KOPT-K1 (cell line): ENCODE results near the gene DGLUCY.
"Not testable (repeated sequence)": the region's sequence is repeated elsewhere in the genome, so short reads cannot be mapped to it uniquely, and the experiment has no call there.

Experiments used
- H3K27ac ChIP-seq: fragments of 200-600 bp; sonication (generic); 2 replicates; pipeline ENCODE4 v1.5.1; 2016; ENCODE audit warnings: antibody characterized with exemption, mild to moderate bottlenecking, low read depth, low read length; ENCODE audit not compliant: poor library complexity, severe bottlenecking
- H3K36me3 ChIP-seq: fragments of 200-600 bp; sonication (generic); 2 replicates; pipeline ENCODE4 v1.5.1; 2017; ENCODE audit warnings: antibody characterized with exemption, mild to moderate bottlenecking, low read length, moderate library complexity; ENCODE audit not compliant: insufficient read depth
- H3K9me3 ChIP-seq: fragments of 200-600 bp; sonication (generic); 2 replicates; pipeline ENCODE4 v1.5.1; 2017; ENCODE audit warnings: antibody characterized with exemption, low read length, mild to moderate bottlenecking; ENCODE audit not compliant: insufficient read depth, poor library complexity, severe bottlenecking

The DGLUCY gene

DNA sequence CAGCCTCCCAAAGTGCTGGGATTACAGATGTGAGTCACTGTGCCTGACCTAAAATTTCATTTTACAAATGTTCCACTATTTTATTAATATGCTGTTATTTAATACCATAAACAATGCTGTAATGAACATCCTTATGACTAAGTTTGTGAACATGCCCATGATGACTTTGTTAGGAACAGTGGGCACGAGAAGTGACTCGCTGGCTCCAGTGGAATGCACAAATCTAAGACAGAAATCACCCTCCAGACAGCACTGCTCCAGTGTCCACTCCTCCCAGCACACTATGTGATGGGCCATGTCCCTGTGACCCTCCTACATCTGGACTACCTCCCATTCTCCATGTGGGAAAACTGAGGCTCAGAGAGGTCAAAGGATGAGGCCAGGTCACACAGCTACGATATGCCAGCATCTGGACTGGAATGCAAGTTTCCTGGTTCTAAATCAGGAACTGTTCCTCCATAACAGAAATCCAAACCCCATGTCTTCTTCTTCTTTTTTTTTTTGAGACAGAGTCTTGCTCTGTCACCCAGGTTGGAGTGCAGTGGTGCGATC, 72.7 kb downstream of the DGLUCY start:
- Histone ChIP-seq H3K9me3 (no peaks in the 10 kb centered on the region), H3K27ac (no peak overlapping the region), H3K36me3 (peaks cover 96% of the 10 kb centered on the region)

DNA sequence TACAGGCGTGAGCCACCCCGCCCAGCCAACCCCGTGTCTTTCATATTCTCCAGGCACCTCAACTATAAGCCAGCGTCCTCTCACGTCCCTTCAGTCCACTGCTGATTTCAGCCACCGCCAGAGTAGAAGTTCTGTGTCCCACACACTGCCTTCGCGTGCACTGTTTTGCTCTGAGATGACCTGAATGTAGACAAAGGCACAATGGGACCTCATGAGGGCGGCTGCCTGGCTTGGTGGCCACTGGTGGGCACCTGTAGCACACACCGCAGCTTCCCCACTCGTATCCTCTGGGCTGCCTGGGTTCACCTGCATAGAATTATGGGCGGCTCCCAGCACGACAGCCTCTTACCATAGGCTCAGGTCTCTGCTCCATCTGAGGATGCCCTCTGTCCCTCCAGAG, 73.4 kb downstream of the DGLUCY start:
- Histone ChIP-seq H3K9me3 (no peaks in the 10 kb centered on the region), H3K27ac (no peak overlapping the region), H3K36me3 (peaks cover 96% of the 10 kb centered on the region)

GRCh38 chr14:91190853-91191252, 77.0 kb downstream of the DGLUCY start:
- H3K9me3 ChIP-seq: no peaks in the 10 kb centered on the region
- H3K36me3 ChIP-seq: peaks cover 91% of the 10 kb centered on the region
- no peak overlapping the region for H3K27ac ChIP-seq

DNA sequence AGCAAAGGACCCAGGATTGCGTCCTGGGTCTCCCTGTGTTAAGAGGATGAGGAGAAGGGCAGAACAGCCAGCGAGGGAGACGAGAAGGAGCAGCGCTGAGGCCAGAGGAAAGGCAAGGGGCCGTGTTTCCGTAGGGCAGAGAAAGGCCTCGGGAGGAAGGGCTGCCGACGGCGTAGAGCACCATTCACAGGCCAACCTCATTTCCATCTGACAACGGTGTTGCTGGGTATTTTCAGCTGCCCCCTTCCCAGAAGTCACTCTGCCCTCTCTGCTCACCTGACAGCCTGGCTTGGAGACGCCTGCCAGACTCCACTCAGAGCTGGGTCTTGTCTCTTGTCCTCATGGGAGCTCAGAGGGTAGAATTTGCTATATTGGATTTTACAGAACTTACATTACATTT, 79.2 kb downstream of the DGLUCY start:
- Histone ChIP-seq H3K27ac (no peak overlapping the region), H3K36me3 (peaks cover 90% of the 10 kb centered on the region), H3K9me3 (no peaks in the 10 kb centered on the region)

DNA sequence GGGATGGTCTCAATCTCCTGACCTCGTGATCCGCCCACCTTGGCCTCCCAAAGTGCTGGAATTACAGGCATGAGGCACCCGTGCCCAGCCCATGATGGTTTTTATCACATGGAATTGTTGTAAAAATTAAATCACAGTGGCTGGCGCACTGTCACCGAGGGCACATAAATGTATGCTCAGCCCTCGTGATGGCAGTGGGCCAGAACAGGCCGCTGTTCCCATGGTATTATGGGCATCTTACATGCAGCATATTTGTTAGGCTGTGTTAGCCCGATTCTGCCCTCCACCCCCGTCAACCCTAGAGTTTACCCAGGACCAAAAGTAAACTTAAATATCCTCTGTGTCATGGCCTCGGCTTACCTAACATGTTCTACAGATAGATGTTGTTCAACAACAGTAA, 82.0 kb downstream of the DGLUCY start:
- peaks cover 90% of the 10 kb centered on the region for H3K36me3 ChIP-seq
- no peak overlapping the region for H3K27ac ChIP-seq
- peaks cover 10% of the 10 kb centered on the region for H3K9me3 ChIP-seq

DNA sequence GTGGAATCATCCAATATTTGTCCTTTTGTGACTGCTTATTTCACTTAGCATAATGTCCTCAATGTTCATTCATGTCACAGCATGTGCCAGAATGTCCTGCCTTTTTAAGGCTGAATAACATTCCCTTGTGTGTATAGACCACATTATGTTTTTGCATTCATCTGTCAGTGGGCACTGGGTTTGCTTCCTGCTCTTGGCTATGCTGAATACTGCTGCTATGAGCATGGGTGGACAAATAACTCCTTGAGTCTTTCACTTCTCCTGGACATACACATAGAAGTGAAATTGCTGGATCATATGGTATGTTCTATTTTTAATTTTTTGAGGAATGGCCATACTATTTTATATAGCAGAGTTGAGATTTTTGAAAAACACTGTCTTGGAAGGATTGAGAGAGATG, 83.8 kb downstream of the DGLUCY start:
- Histone ChIP-seq H3K36me3 (peaks cover 82% of the 10 kb centered on the region), H3K9me3 (peaks cover 12% of the 10 kb centered on the region)

GRCh38 chr14:91200802-91201201, 86.9 kb downstream of the DGLUCY start:
- peaks cover 91% of the 10 kb centered on the region for H3K36me3 ChIP-seq
- not testable (repeated sequence) for H3K27ac ChIP-seq

More for the DNA sequence above, 83.8 kb downstream of the DGLUCY start:
- no peak overlapping the region for H3K27ac ChIP-seq

DNA sequence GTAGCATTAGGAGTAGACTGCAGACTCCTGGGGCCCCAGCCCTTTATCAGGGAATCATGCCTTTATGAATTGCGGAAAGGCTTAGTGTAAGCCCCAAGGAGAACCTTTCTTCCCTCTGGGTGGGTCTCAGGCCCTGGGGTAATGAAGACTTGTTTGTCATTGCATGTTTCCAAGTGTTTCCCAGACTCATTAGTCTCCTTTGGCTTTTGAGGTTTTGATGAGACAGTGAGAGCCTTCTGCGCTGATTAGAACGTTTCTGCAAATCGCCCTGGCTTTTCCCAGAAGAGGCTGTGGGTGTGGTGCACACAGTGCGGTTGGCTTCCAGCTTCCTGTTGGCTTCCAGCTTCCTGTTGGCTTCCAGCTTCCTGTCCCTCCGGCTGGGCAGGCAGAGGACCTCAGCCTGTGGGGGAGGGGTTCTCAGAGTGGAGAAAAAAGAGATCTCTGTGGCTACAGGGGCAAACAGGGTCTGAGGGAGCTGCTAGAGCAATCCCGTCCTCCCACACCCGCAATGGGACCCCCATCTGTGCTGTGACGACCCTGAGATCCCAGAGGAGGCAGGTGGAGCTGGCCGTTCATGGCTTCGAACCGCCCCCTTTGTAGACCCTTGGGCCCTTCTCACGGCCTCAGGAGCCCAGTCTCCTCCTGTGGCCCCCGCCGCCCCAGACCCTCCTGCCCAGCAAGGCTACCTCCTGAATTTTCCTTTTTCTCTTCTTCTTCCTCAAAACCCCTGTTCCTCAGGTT, 88.5 kb downstream of the DGLUCY start:
- Histone ChIP-seq H3K27ac (peak overlapping the region; percentile 32), H3K9me3 (peaks cover 12% of the 10 kb centered on the region), H3K36me3 (peaks cover 93% of the 10 kb centered on the region)

More at GRCh38 chr14:91200802-91201201, 86.9 kb downstream of the DGLUCY start:
- peaks cover 12% of the 10 kb centered on the region for H3K9me3 ChIP-seq

GRCh38 chr14:91204657-91205056, 90.8 kb downstream of the DGLUCY start:
- H3K27ac ChIP-seq: no peak overlapping the region
- H3K9me3 ChIP-seq: peaks cover 12% of the 10 kb centered on the region
- H3K36me3 ChIP-seq: peaks cover 91% of the 10 kb centered on the region

GRCh38 chr14:91205459-91205858, 91.6 kb downstream of the DGLUCY start:
- Histone ChIP-seq H3K9me3 (peaks cover 6% of the 10 kb centered on the region), H3K36me3 (peaks cover 91% of the 10 kb centered on the region), H3K27ac (no peak overlapping the region)

GRCh38 chr14:91207008-91207407, 93.1 kb downstream of the DGLUCY start:
- H3K36me3 ChIP-seq: peaks cover 98% of the 10 kb centered on the region
- H3K27ac ChIP-seq: no peak overlapping the region
- H3K9me3 ChIP-seq: no peaks in the 10 kb centered on the region

DNA sequence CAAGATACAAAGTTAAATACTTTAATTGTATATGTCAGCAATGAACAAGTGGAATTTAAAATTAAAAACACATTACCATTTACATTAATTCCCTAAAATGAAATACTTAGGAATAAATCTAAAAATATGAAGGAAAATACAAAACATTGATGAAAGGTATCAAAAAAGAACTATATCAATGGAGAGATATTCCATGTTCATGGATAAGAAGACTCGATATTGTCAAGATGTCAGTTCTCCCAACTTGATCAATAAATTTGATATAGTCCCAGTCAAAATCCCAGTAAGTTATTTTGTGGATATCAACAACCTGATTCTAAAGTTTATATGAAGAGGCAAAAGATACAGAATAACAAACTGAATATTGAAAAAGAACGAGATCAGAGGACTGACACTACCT, 97.1 kb downstream of the DGLUCY start:
- H3K36me3 ChIP-seq: peaks cover 88% of the 10 kb centered on the region
- no peaks in the 10 kb centered on the region for H3K9me3 ChIP-seq
- H3K27ac ChIP-seq: no peak overlapping the region

- no peaks in the 10 kb centered on the region for H3K9me3 ChIP-seq
- H3K36me3 ChIP-seq: peaks cover 87% of the 10 kb centered on the region
- no peak overlapping the region for H3K27ac ChIP-seq
Measured at GRCh38 chr14:91214306-91214705, 100.4 kb downstream of the DGLUCY start.

DNA sequence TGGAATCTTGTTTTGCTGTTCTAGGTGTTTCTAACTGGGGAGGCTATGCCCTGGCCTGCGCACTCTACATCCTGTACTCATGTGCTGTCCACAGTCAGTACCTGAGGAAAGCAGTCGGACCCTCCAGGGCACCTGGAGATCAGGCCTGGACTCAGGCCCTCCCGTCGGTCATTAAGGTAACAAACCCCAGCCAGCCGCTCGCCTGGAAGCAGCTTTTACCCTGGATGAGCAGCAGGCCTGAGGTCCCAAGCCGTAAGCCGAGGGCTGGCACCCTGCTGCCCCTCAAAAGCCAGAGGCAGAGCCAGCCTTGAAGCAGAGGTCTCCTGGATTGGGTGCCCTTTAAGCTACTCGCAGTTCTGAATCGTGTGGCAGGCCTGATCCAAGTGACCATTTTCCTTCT, 101.5 kb downstream of the DGLUCY start:
- Histone ChIP-seq H3K9me3 (no peaks in the 10 kb centered on the region), H3K27ac (no peak overlapping the region), H3K36me3 (peaks cover 86% of the 10 kb centered on the region)

DNA sequence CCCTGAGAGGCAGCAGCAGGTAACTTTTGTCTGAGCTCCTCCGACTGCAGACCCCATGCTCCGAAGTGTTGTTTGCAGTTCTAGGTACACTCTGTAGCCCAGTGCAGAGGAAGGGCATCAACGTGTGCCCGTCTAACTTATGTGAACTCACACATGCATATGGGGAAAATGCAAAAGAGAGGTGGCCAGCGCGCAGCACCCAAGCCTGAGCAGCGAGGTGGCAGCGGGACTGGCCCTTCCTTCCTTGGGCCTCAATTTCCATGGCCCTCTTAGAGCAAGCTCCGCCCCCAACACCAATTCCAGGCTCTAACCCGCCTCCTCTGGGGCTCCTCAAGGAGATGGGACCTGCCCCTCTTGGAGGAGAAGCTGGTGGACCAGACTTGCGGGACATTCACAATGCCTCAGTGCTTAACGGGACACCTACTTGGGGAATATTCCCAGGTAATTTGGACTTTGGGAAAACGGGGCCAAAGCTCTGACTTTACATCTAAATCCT, 102.9 kb downstream of the DGLUCY start:
- Histone ChIP-seq H3K27ac (no peak overlapping the region), H3K9me3 (no peaks in the 10 kb centered on the region), H3K36me3 (peaks cover 83% of the 10 kb centered on the region)

- Histone ChIP-seq H3K9me3 (no peaks in the 10 kb centered on the region), H3K27ac (no peak overlapping the region), H3K36me3 (peaks cover 80% of the 10 kb centered on the region)
Measured at GRCh38 chr14:91218014-91218413, 104.1 kb downstream of the DGLUCY start.
